NCI-H1417 treated with DMSO at 0.1 percent for 48 hours (cell line): ENCODE results near the gene SERTM2.
"Not testable (repeated sequence)": the region's sequence is repeated elsewhere in the genome, so short reads cannot be mapped to it uniquely, and the experiment has no call there.

Experiments used
- DNase-seq: peaks from one replicate; lab custom pipeline; 2025; lab: John Stamatoyannopoulos, UW

The SERTM2 gene

GRCh38 chrX:111511477-111511876, at the start of gene SERTM2:
Gene SERTM2, plus strand, starts transcription at chrX:111511645. Its CDS starts 7,213 bp downstream, at chrX:111518858.
- no peak for DNase-seq

GRCh38 chrX:111465669-111466068, 45.8 kb upstream of the SERTM2 start:
- DNase-seq = no peak

- no peak for DNase-seq
These were observed 43.5 kb upstream of the SERTM2 start for GRCh38 chrX:111467896-111468295.

- DNase-seq = no peak
These were observed 40.6 kb upstream of the SERTM2 start for GRCh38 chrX:111470681-111471403.

GRCh38 chrX:111481896-111482295, 29.5 kb upstream of the SERTM2 start:
- DNase-seq = no peak

GRCh38 chrX:111483135-111483534, 28.3 kb upstream of the SERTM2 start:
- no peak for DNase-seq

GRCh38 chrX:111483881-111484280, 27.6 kb upstream of the SERTM2 start:
- no peak for DNase-seq

GRCh38 chrX:111490688-111491087, 20.8 kb upstream of the SERTM2 start:
- DNase-seq = peak; percentile 30

- DNase-seq = peak; percentile 56
These were observed 19.4 kb upstream of the SERTM2 start for GRCh38 chrX:111492085-111492484.

- DNase-seq = no peak
These were observed 12.8 kb upstream of the SERTM2 start for GRCh38 chrX:111498538-111499103.

GRCh38 chrX:111503485-111503993, 7.9 kb upstream of the SERTM2 start:
- DNase-seq = no peak

- DNase-seq = no peak
These were observed 6.5 kb upstream of the SERTM2 start for GRCh38 chrX:111504941-111505340.

- DNase-seq = no peak
These were observed 5.7 kb upstream of the SERTM2 start for GRCh38 chrX:111505783-111506182.

- no peak for DNase-seq
These were observed 4.6 kb upstream of the SERTM2 start for GRCh38 chrX:111506826-111507225.

GRCh38 chrX:111507933-111508332, 3.5 kb upstream of the SERTM2 start:
- no peak for DNase-seq

- no peak for DNase-seq
These were observed 3.9 kb downstream of the SERTM2 start for GRCh38 chrX:111515298-111515697.

GRCh38 chrX:111518667-111519066, 7.2 kb downstream of the SERTM2 start:
- no peak for DNase-seq

GRCh38 chrX:111519215-111519614, 7.8 kb downstream of the SERTM2 start:
- peak; percentile 26 for DNase-seq

GRCh38 chrX:111520506-111520905, 9.1 kb downstream of the SERTM2 start:
- no peak for DNase-seq

- DNase-seq = no peak
These were observed 9.7 kb downstream of the SERTM2 start for GRCh38 chrX:111521169-111521568.

- no peak for DNase-seq
These were observed 31.8 kb downstream of the SERTM2 start for GRCh38 chrX:111543212-111543741.

- not testable (repeated sequence) for DNase-seq
These were observed 37.8 kb downstream of the SERTM2 start for GRCh38 chrX:111549235-111549634.

- DNase-seq = no peak
These were observed 44.0 kb downstream of the SERTM2 start for GRCh38 chrX:111555406-111555958.
